Cardiac fibroblast (primary cell): Measurements from ENCODE around the gene BCL6B.
"Not testable (repeated sequence)": the region's sequence is repeated elsewhere in the genome, so short reads cannot be mapped to it uniquely, and the experiment has no call there.

Experiments
- DNase-seq, 2 donors: peaks; one replicate each; pipeline versions ENCODE4 v3.0.0 to v3.0.0-alpha.2; 2010; ENCODE audit warnings: low read depth in 2 of 2
- H3K4me3 ChIP-seq, 2 donors: replicated peaks in 1 of 2; 1 replicate in 1 of 2; 2 replicates in 1 of 2; pipeline ENCODE4 v1.5.1; 2011; ENCODE audit warnings: low read depth in 2 of 2, low read length in 2 of 2, mild to moderate bottlenecking in 2 of 2, moderate library complexity in 1 of 2
- TF ChIP-seq, protein P1 (sequence below): IDR thresholded peaks from one replicate; pipeline ENCODE4 v1.5.1; 2011; ENCODE audit warnings: low read depth, mild to moderate bottlenecking, low read length, inconsistent platforms

The BCL6B gene

DNA sequence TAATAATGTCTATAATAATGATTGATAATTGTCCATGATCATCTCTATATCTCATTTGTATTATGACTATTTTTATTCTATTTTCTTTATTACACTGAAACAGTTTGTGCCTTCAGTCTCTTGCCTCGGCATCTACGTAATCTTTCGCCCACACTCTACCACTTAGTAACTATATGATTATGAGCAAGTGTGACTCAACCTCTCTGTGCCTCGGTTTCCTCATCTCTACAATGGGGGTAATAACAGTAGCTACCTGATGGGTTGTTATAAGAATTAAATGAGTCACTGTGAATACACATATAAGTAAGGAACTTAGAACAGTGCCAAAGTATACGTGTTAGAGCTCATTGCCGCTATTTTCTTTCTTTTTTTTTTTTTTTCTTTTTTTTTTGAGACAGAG is 24.7 kb downstream of the BCL6B start:
- TF ChIP-seq, protein P1, sequence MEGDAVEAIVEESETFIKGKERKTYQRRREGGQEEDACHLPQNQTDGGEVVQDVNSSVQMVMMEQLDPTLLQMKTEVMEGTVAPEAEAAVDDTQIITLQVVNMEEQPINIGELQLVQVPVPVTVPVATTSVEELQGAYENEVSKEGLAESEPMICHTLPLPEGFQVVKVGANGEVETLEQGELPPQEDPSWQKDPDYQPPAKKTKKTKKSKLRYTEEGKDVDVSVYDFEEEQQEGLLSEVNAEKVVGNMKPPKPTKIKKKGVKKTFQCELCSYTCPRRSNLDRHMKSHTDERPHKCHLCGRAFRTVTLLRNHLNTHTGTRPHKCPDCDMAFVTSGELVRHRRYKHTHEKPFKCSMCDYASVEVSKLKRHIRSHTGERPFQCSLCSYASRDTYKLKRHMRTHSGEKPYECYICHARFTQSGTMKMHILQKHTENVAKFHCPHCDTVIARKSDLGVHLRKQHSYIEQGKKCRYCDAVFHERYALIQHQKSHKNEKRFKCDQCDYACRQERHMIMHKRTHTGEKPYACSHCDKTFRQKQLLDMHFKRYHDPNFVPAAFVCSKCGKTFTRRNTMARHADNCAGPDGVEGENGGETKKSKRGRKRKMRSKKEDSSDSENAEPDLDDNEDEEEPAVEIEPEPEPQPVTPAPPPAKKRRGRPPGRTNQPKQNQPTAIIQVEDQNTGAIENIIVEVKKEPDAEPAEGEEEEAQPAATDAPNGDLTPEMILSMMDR, result no peak
- H3K4me3 ChIP-seq, result no peak overlapping the region
- DNase-seq, result peak in 1 of 2 donors; percentile 24

DNA sequence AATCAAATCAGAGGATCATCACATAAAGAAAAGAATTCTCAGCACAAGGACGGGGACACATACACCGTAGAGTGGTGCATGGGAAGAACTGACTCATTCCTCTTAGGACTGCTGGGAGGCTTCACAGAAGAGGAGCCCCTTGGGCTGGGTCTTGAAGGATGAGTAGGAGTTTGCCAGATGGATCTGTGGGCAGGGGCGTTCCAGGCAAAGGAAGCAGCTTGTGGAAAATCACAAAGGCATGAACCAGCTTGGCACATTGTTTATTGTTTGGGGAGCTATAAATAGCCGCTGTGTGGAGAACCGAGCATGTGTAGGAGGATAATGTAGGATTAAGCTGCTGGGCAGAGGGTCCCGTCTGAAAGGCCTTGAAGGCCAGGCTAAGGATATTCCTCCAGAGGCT is 26.1 kb downstream of the BCL6B start:
- no peak overlapping the region for H3K4me3 ChIP-seq
- DNase-seq, result peak in 1 of 2 donors; percentile 22
- TF ChIP-seq, protein P1, result no peak

DNA sequence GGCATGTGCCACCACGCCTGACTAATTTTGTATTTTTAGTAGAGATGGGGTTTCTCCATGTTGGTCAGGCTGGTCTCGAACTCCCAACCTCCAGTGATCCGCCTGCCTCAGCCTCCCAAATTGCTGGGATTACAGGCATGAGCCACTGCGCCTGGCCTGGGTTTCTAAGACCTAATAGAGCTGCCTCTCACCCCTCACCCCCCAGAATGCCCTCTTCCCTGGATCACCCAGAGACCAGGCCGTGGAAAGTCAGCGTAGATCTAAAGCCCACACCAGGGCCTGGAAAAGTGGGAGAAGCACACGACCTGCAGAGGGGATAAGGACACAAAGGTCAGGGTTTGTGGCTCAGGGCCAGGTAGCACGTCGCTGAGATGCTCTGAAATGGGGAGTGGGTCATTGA is 27.7 kb downstream of the BCL6B start:
- H3K4me3 ChIP-seq, DNase-seq: not testable (repeated sequence)

DNA sequence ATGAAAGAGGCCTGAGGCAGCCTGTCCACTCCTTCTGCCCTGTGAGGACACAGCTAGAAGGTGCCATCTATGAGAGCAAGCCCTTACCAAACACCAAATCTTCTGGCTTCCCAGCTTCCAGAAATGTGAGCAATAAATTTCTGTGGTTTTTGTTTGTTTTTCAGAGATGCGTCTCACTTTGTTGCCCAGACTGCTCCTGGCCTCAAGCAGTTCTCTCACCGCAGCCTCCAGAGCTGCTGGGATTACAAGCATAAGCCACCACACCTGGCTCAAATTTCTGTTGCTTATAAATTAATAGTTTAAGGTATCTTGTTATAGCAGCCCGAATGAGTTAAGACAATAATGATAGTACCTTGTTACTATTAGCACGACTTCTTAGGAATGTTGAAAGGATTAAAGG is 33.5 kb downstream of the BCL6B start:
- TF ChIP-seq, protein P1, result no peak
- DNase-seq, result peak in 1 of 2 donors; percentile 48

DNA sequence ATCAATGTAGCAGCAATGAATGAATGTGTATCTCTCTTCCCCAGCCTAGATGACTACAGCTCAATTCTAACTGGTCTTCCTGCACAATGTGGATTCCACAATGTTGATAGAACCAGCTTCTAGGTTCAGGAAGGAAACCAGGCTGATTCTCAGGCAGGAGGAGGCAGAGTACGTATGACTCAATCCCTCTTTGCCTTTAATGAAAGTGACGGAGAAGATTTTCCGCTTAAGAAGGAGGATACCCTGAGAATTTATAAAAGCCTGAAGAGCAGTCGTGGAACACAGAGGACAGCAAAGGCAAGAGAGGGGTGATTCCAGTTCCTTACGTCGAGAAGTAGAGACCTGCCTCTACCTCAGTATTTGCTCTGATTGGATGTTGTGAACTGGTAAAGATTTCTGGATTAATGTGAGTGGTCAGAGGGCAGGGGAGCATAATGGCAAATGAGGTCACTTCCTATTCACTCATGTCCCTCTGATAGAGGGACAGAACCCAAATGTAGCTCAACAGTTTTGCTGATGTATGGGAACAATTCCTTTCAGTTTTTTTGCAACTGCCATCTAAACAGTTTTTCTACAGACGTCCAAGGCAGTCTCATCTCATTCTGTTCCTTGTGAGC is 36.1 kb downstream of the BCL6B start:
- TF ChIP-seq, protein P1, result no peak
- peak; percentile 56 to 81 for DNase-seq

More for the DNA sequence above, 33.5 kb downstream of the BCL6B start:
- H3K4me3 ChIP-seq, result no peak overlapping the region

DNA sequence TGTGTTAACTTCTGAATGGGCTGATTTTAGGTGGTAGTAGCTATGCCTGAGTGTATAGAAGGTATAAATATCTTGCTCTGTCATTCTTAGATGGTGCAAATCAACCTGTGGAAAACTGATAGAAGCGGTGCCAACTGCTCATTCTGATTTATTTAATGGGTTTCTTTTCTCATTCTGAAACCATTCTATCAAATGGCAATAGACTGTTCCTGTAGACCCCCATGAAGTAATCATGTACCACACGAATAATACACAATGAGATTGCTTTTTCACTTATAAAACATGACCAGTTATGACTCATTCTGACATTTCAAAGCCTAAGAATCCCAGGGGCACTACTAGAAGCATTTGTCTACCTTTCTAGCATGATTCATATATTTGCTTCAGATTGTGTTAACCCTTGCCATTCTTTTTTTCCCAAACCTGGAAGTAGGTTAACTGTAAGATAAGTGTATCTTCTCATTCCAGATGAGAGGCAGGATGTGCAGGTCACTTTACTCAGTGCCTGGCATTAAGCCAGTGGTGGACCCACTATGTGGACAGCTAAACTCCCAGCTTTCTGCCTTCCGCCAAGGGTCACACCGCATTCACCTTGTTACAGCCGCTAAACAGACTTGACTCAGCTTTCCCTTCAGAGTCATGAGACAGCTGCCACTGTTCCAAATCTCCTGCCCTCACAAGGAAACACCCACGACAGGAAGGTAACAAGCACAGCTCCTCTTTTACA is 37.5 kb downstream of the BCL6B start:
- TF ChIP-seq, protein P1, result no peak
- DNase-seq, result peak; percentile 55 to 95
- H3K4me3 ChIP-seq, result no peak overlapping the region

More for the DNA sequence above, 36.1 kb downstream of the BCL6B start:
- H3K4me3 ChIP-seq, result no peak overlapping the region

DNA sequence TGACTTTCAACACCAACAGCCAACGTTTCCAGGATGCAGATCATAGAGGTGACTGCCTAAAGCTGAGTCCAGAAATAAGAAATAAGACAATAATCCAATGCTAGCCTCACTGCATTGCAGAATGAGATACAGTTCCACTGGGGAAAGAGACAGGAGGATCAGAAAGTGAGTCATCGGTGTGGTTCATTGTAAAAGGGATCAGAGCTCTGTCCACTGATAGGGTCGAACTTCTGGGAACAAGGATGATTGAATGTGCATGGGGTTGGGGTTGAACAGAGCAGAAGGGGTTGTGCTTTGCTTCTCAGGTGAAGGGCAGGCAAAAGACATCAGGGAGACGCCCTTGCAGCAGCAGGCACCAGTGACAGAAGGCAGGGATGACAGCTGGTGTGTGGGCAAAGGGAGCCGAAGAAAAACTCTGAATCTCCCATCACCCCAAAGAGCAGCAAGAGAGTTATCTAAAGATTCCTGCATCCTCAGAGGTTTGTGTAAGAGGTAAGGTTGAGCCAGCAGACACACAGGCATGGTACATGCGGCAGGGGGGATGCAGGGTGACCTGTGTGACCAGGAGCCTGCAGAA is 40.8 kb downstream of the BCL6B start:
- TF ChIP-seq, protein P1, result no peak
- peak in 1 of 2 donors; percentile 29 for DNase-seq
- H3K4me3 ChIP-seq, result no peak overlapping the region
